B cell (primary cell): Measurements from ENCODE around the gene SEH1L.

Source experiments
- CTCF ChIP-seq: fragments of 200-600 bp; IDR thresholded peaks from one replicate; pipeline ENCODE4 v1.8.0; 2022; ENCODE audit warnings: antibody characterized with exemption, mild to moderate bottlenecking
- EZH2 ChIP-seq: IDR thresholded peaks from 2 replicates; pipeline ENCODE4 v1.6.1; 2012; ENCODE audit warnings: borderline replicate concordance, low read depth, mild to moderate bottlenecking, moderate library complexity, low read length; ENCODE audit not compliant: insufficient read depth, poor library complexity, severe bottlenecking

- no peak for TF ChIP-seq CTCF
- TF ChIP-seq EZH2 = no peak
Observed at GRCh38 chr18:12922266-12922665, 25.5 kb upstream of the SEH1L start.
